LNCAP (cell line): ENCODE data around the gene SBF2.

Experiments
- CTCF ChIP-seq: fragments of 450-650 bp; IDR thresholded peaks from 2 replicates; pipeline ENCODE4 v1.5.1; 2017; ENCODE audit warnings: mild to moderate bottlenecking

Gene SBF2

GRCh38 chr11:9888938-9889337, 405.1 kb downstream of the SBF2 start:
- TF ChIP-seq CTCF: no peak

DNA sequence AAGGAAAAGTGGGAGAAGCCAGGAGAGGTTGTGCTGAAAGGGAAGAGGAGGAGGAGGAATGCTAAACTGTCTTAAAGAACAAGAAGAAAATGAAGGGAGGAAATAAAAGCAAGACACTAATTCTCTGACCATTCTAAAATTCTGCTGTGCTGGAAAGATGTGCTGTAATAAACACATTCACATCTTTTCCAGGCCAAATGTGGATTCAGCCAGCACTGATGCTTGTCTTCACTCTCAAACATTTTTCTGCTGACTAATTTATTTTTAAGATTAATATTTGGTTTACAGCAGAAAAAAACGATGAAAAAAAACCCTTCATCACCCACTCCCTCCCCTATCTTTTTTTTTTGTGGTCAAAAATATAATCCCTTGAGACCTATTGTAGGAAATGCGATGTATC, 406.5 kb downstream of the SBF2 start:
- no peak for TF ChIP-seq CTCF

GRCh38 chr11:9886595-9886994, 407.4 kb downstream of the SBF2 start:
- TF ChIP-seq CTCF: no peak

- TF ChIP-seq CTCF: no peak
Observed at GRCh38 chr11:9884601-9885000, 409.4 kb downstream of the SBF2 start.

GRCh38 chr11:9880657-9881056, 413.4 kb downstream of the SBF2 start:
- TF ChIP-seq CTCF: no peak

- no peak for TF ChIP-seq CTCF
Observed at GRCh38 chr11:9878936-9879335, 415.1 kb downstream of the SBF2 start.

GRCh38 chr11:9876331-9876730, 417.7 kb downstream of the SBF2 start:
- no peak for TF ChIP-seq CTCF

GRCh38 chr11:9875862-9876261, 418.2 kb downstream of the SBF2 start:
- TF ChIP-seq CTCF: no peak
